Neural progenitor cell (in vitro differentiated cells): ENCODE results near the gene NUDT7. TPM values are rescaled to one million over a fixed set of nuclear protein-coding genes. Genes with fewer than 3 reads are reported as not detected.

ENCODE experiments used
- DNase-seq: peaks from one replicate; pipeline ENCODE4 v3.0.0-alpha.2; 2016; ENCODE audit warnings: low spot score
- H2AFZ ChIP-seq: fragments of 200-600 bp; sonication (generic); replicated peaks from 2 replicates; pipeline ENCODE4 v1.6.1; 2016; ENCODE audit warnings: antibody characterized with exemption
- H3F3A ChIP-seq: fragments of 200-600 bp; sonication (generic); 2 replicates; pipeline ENCODE4 v1.6.1; 2016; ENCODE audit warnings: antibody characterized with exemption, low read depth
- H3K27ac ChIP-seq: fragments of 200-600 bp; sonication (generic); 2 replicates; pipeline ENCODE4 v1.5.1; 2016; ENCODE audit warnings: mild to moderate bottlenecking
- H3K27me3 ChIP-seq: fragments of 200-600 bp; sonication (generic); 2 replicates; pipeline ENCODE4 v1.6.1; 2016; ENCODE audit warnings: mild to moderate bottlenecking, moderate library complexity
- H3K36me3 ChIP-seq: fragments of 200-600 bp; sonication (generic); 2 replicates; pipeline ENCODE4 v1.5.1; 2016
- H3K4me1 ChIP-seq: fragments of 200-600 bp; sonication (generic); 2 replicates; pipeline ENCODE4 v1.6.1; 2016; ENCODE audit warnings: mixed run types
- H3K4me2 ChIP-seq: fragments of 200-600 bp; sonication (generic); 2 replicates; pipeline ENCODE4 v1.6.1; 2016
- H3K4me3 ChIP-seq: fragments of 200-600 bp; sonication (generic); 2 replicates; pipeline ENCODE4 v1.5.1; 2016
- H3K79me2 ChIP-seq: fragments of 200-600 bp; sonication (generic); 2 replicates; pipeline ENCODE4 v1.6.1; 2016; ENCODE audit warnings: low read depth
- H3K9ac ChIP-seq: fragments of 200-600 bp; sonication (generic); 2 replicates; pipeline ENCODE4 v1.6.1; 2016
- H3K9me3 ChIP-seq: fragments of 200-600 bp; sonication (generic); 2 replicates; pipeline ENCODE4 v1.5.1; 2016; ENCODE audit warnings: low read depth
- H4K20me1 ChIP-seq: fragments of 200-600 bp; sonication (generic); 2 replicates; pipeline ENCODE4 v1.6.1; 2016; ENCODE audit warnings: low read depth
- H3K27ac Mint-ChIP-seq: 3 replicates; pipeline ENCODE4 v1.8.0; 2021; ENCODE audit warnings: mixed read lengths
- H3K27me3 Mint-ChIP-seq: 2 replicates; pipeline ENCODE4 v1.8.0; 2022; ENCODE audit warnings: low read depth, mild to moderate bottlenecking, inconsistent platforms, moderate library complexity, mixed read lengths; ENCODE audit not compliant: insufficient read depth
- H3K36me3 Mint-ChIP-seq: 3 replicates; pipeline ENCODE4 v1.8.0; 2021; ENCODE audit warnings: mixed read lengths
- H3K4me1 Mint-ChIP-seq: 3 replicates; pipeline ENCODE4 v1.8.0; 2021; ENCODE audit warnings: mixed read lengths
- H3K4me3 Mint-ChIP-seq: 3 replicates; pipeline ENCODE4 v1.8.0; 2021; ENCODE audit warnings: mild to moderate bottlenecking, moderate library complexity, mixed read lengths
- H3K9me3 Mint-ChIP-seq: 3 replicates; pipeline ENCODE4 v1.8.0; 2020; ENCODE audit warnings: mixed read lengths
- CTCF ChIP-seq: fragments of 200-600 bp; sonication (generic); IDR thresholded peaks from 2 replicates; pipeline ENCODE4 v1.5.1; 2017; ENCODE audit warnings: antibody characterized with exemption, mild to moderate bottlenecking
- EZH2 ChIP-seq: fragments of 200-600 bp; sonication (generic); IDR thresholded peaks from 2 replicates; pipeline ENCODE4 v1.6.1; 2017; ENCODE audit warnings: antibody characterized with exemption, mild to moderate bottlenecking, moderate library complexity
- EZH2phosphoT487 ChIP-seq: fragments of 200-600 bp; sonication (generic); IDR thresholded peaks from 2 replicates; pipeline ENCODE4 v1.6.1; 2017; ENCODE audit warnings: antibody characterized with exemption
- total RNA-seq: library from RNA; depleted of rRNA; stranded (reverse); fragments of >200 nt; gene quantifications from 2 replicates; pipeline ENCODE4 v1.2.3, GENCODE V29; 2015; ENCODE audit warnings: low replicate concordance

NUDT7 gene
- total RNA-seq, 1 donor from 2014 or later = 10.8 TPM

- H3K4me1 ChIP-seq = no peaks in the 10 kb centered on the region
- peak overlapping the region; percentile 12 for H2AFZ ChIP-seq
- no peak for DNase-seq
- no peaks in the 10 kb centered on the region for H3F3A ChIP-seq
- no peaks in the 10 kb centered on the region for H3K9me3 ChIP-seq
- Mint-ChIP-seq H3K4me1 (peaks cover 4% of the 10 kb centered on the region), H3K36me3 (no peaks in the 10 kb centered on the region), H3K4me3 (no peak overlapping the region), H3K9me3 (no peaks in the 10 kb centered on the region), H3K27me3 (peaks cover 4% of the 10 kb centered on the region), H3K27ac (no peak overlapping the region)
- no peak overlapping the region for H3K27ac ChIP-seq
- no peaks in the 10 kb centered on the region for H3K36me3 ChIP-seq
- H4K20me1 ChIP-seq = no peaks in the 10 kb centered on the region
- H3K9ac ChIP-seq = no peak overlapping the region
- H3K27me3 ChIP-seq = no peaks in the 10 kb centered on the region
- H3K79me2 ChIP-seq = no peaks in the 10 kb centered on the region
- no peak overlapping the region for H3K4me2 ChIP-seq
- no peak overlapping the region for H3K4me3 ChIP-seq
- TF ChIP-seq CTCF = no peak
- no peak for TF ChIP-seq EZH2
- TF ChIP-seq EZH2phosphoT487 = no peak
Observed at GRCh38 chr16:77711179-77711578, 11.1 kb upstream of the NUDT7 start.

GRCh38 chr16:77711775-77712174 lies 10.5 kb upstream of the NUDT7 start:
- Histone ChIP-seq H3K4me2 (no peak overlapping the region), H3F3A (peaks cover 2% of the 10 kb centered on the region), H2AFZ (peak overlapping the region; percentile 12), H3K36me3 (no peaks in the 10 kb centered on the region), H3K27me3 (no peaks in the 10 kb centered on the region), H3K27ac (no peak overlapping the region), H3K9me3 (no peaks in the 10 kb centered on the region), H3K4me3 (no peak overlapping the region), H4K20me1 (no peaks in the 10 kb centered on the region), H3K9ac (no peak overlapping the region), H3K4me1 (no peaks in the 10 kb centered on the region), H3K79me2 (no peaks in the 10 kb centered on the region)
- Mint-ChIP-seq H3K27ac (no peak overlapping the region), H3K4me3 (no peak overlapping the region), H3K9me3 (no peaks in the 10 kb centered on the region), H3K4me1 (peaks cover 4% of the 10 kb centered on the region), H3K36me3 (no peaks in the 10 kb centered on the region), H3K27me3 (peaks cover 3% of the 10 kb centered on the region)
- DNase-seq = no peak
- TF ChIP-seq CTCF (no peak), EZH2phosphoT487 (no peak)

- H3K9me3 ChIP-seq = no peaks in the 10 kb centered on the region
- no peaks in the 10 kb centered on the region for H4K20me1 ChIP-seq
- Mint-ChIP-seq H3K27me3 (no peaks in the 10 kb centered on the region), H3K9me3 (no peaks in the 10 kb centered on the region), H3K36me3 (no peaks in the 10 kb centered on the region), H3K4me3 (no peak overlapping the region), H3K27ac (no peak overlapping the region), H3K4me1 (peaks cover 4% of the 10 kb centered on the region)
- no peak overlapping the region for H3K4me2 ChIP-seq
- no peaks in the 10 kb centered on the region for H3K79me2 ChIP-seq
- peaks cover 11% of the 10 kb centered on the region for H3F3A ChIP-seq
- H3K4me1 ChIP-seq = no peaks in the 10 kb centered on the region
- H3K4me3 ChIP-seq = no peak overlapping the region
- H3K36me3 ChIP-seq = no peaks in the 10 kb centered on the region
- H3K27ac ChIP-seq = no peak overlapping the region
- TF ChIP-seq EZH2 (no peak), EZH2phosphoT487 (no peak), CTCF (no peak)
- H2AFZ ChIP-seq = no peak overlapping the region
- no peak overlapping the region for H3K9ac ChIP-seq
- DNase-seq = no peak
- H3K27me3 ChIP-seq = no peaks in the 10 kb centered on the region
Observed at GRCh38 chr16:77715145-77715544, 7.2 kb upstream of the NUDT7 start.
